T-cell (primary cell): ENCODE measurements around the gene TMOD4. TPM values are rescaled to one million over a fixed set of nuclear protein-coding genes. Genes with fewer than 3 reads are reported as not detected.
"Not testable (repeated sequence)": the region's sequence is repeated elsewhere in the genome, so short reads cannot be mapped to it uniquely, and the experiment has no call there.

Experiments
- ATAC-seq, 4 experiments: fragments of 200-7000 bp in 3 of 4; fragments of 150-1000 bp in 1 of 4; cut with Tn5 transposase; replicated peaks in 1 of 4; 1 replicate in 3 of 4; 2 replicates in 1 of 4; pipeline ENCODE4 v1.10.0; 2021; ENCODE audit warnings: moderate library complexity in 3 of 4, mild to moderate bottlenecking in 2 of 4, moderate number of reproducible peaks in 1 of 4
- CTCF ChIA-PET, 2 donors: fragments of 300-600 bp; sonication (Branson Sonifier 250); formaldehyde crosslinking; loops; one replicate each; lab custom pipeline; 2022; ENCODE audit warnings: antibody characterized with exemption in 2 of 2; lab: Charles Lee
- POLR2A ChIA-PET, 2 donors: fragments of 300-600 bp; sonication (Branson Sonifier 250); formaldehyde crosslinking; loops; one replicate each; lab custom pipeline; 2022; ENCODE audit warnings: antibody characterized with exemption in 2 of 2; lab: Charles Lee
- DNase-seq, 35 experiments: peaks; one replicate each; pipeline versions ENCODE4 v3.0.0 to v3.0.0-alpha.2; 2013 to 2023
- H3K27ac ChIP-seq: one replicate; pipeline ENCODE4 v1.5.1; 2013; ENCODE audit warnings: low read length
- H3K27me3 ChIP-seq, 2 experiments: replicated peaks in 1 of 2; 1 replicate in 1 of 2; 2 replicates in 1 of 2; pipeline versions ENCODE4 v1.6.1 to v1.7.0; 2013; ENCODE audit warnings: low read length in 1 of 2, mixed read lengths in 1 of 2; ENCODE audit not compliant: control insufficient read depth in 2 of 2, insufficient read depth in 2 of 2; ENCODE audit errors: extremely low read depth in 1 of 2
- H3K36me3 ChIP-seq, 2 donors: 1 replicate in 1 of 2; 2 replicates in 1 of 2; pipeline versions ENCODE4 v1.6.1 to v1.7.0; 2013; ENCODE audit warnings: low read length in 1 of 2; ENCODE audit not compliant: control insufficient read depth in 2 of 2, insufficient read depth in 1 of 2; ENCODE audit errors: extremely low read depth in 1 of 2
- H3K4me1 ChIP-seq, 2 experiments: 1 replicate in 1 of 2; 2 replicates in 1 of 2; pipeline versions ENCODE4 v1.6.1 to v1.7.0; 2013; ENCODE audit warnings: low read length in 2 of 2, mixed read lengths in 1 of 2; ENCODE audit not compliant: insufficient read depth in 2 of 2, control insufficient read depth in 1 of 2; ENCODE audit errors: extremely low read depth in 1 of 2
- H3K4me3 ChIP-seq, 2 donors: 1 replicate in 1 of 2; 2 replicates in 1 of 2; pipeline versions ENCODE4 v1.5.1 to v1.7.0; 2013; ENCODE audit warnings: mild to moderate bottlenecking in 2 of 2, low read length in 1 of 2, moderate library complexity in 1 of 2; ENCODE audit not compliant: control insufficient read depth in 1 of 2; ENCODE audit errors: extremely low read depth in 1 of 2
- H3K9me3 ChIP-seq: 2 replicates; pipeline ENCODE4 v1.7.0; 2013
- H3K27ac Mint-ChIP-seq, 2 donors: one replicate each; pipeline ENCODE4 v1.8.0; 2020 to 2021; ENCODE audit warnings: mild to moderate bottlenecking in 2 of 2, mixed read lengths in 2 of 2
- H3K27me3 Mint-ChIP-seq, 2 donors: one replicate each; pipeline ENCODE4 v1.8.0; 2021 to 2022; ENCODE audit warnings: mixed read lengths in 2 of 2
- H3K36me3 Mint-ChIP-seq: one replicate; pipeline ENCODE4 v1.8.0; 2021; ENCODE audit warnings: mixed read lengths
- H3K4me1 Mint-ChIP-seq, 3 donors: one replicate each; pipeline ENCODE4 v1.8.0; 2020 to 2022; ENCODE audit warnings: mixed read lengths in 3 of 3, mild to moderate bottlenecking in 1 of 3
- H3K4me3 Mint-ChIP-seq, 3 donors: one replicate each; pipeline ENCODE4 v1.8.0; 2020 to 2022; ENCODE audit warnings: mild to moderate bottlenecking in 3 of 3, mixed read lengths in 3 of 3, moderate library complexity in 3 of 3
- H3K9me3 Mint-ChIP-seq, 3 donors: one replicate each; pipeline ENCODE4 v1.8.0; 2020 to 2022; ENCODE audit warnings: mixed read lengths in 3 of 3
- WGBS: methylation state at CpG from one replicate; pipeline ENCODE4 v1.1.5; 2013; ENCODE audit warnings: missing lambda C conversion rate; ENCODE audit not compliant: insufficient coverage; 5-methylcytosine and 5-hydroxymethylcytosine counted together
- total RNA-seq, 35 experiments: library from RNA in 6 of 35; stranded (reverse) in 6 of 35; fragments of 120-200 nt in 1 of 35; gene quantifications; one replicate each; pipeline versions ENCODE4 v1.2.1 to v1.2.4 and lab custom pipeline; 2013 to 2026

The TMOD4 gene
- total RNA-seq, 5 donors from 2014 or later (not counting 1 experiment from before 2014, with no cell fraction given), result 1.9 to 6.2 (median 5.3) TPM

DNA sequence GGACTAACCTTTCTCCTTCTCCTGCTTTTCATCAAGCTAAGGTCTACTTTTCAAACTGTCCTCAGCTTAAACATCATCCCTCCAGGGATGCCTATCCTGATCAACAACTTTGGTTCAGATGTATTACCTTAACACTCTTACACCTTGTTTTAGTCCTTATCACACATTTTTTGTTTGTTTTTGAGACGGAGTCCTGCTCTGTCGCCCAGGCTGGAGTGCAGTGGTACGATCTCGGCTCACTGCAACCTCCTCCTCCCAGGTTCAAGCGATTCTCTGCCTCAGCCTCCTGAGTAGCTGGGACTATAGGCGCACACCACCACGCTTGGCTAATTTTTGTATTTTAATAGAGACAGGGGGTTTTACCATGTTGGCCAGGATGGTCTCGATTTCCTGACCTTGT lies 12.9 kb upstream of the TMOD4 start:
- Mint-ChIP-seq H3K4me1 (peaks cover 34 to 40% (median 37%) of the 10 kb centered on the region in 3 donors), H3K4me3 (peak overlapping the region; percentile 98 to 100 (median 99)), H3K36me3 (peaks cover 20% of the 10 kb centered on the region), H3K27ac (peak overlapping the region in 1 of 2 donors; percentile 19)
- DNase-seq, H3K9me3 Mint-ChIP-seq, H3K27ac ChIP-seq, H3K27me3 ChIP-seq, ATAC-seq, H3K4me3 ChIP-seq, H3K9me3 ChIP-seq, CTCF ChIA-PET, H3K27me3 Mint-ChIP-seq: not testable (repeated sequence)
- Histone ChIP-seq H3K4me1 (peaks cover 12 to 15% of the 10 kb centered on the region in 2 experiments), H3K36me3 (peaks cover 3 to 25% of the 10 kb centered on the region in 2 donors)
- 100% methylated on average over 2 of the region's 8 CpGs for WGBS
- POLR2A ChIA-PET, result interaction anchor here in 1 of 2 donors (0.6 kb wide), 1 partner anchor 156 kb away, joined by 4 read pairs; no protein-coding TSS in a partner anchor

GRCh38 chr1:151187205-151187604 lies 11.4 kb upstream of the TMOD4 start:
- Histone ChIP-seq H3K4me1 (peaks cover 12 to 15% of the 10 kb centered on the region in 2 experiments), H3K9me3 (no peaks in the 10 kb centered on the region), H3K27me3 (no peaks in the 10 kb centered on the region), H3K4me3 (no peak overlapping the region), H3K36me3 (peaks cover 3 to 38% of the 10 kb centered on the region in 2 donors), H3K27ac (no peak overlapping the region)
- CTCF ChIA-PET, result interaction anchor here in 1 of 2 donors (0.6 kb wide), 1 partner anchor 49 kb away, joined by 3 read pairs; no protein-coding TSS in a partner anchor
- Mint-ChIP-seq H3K27ac (no peak overlapping the region), H3K36me3 (peaks cover 28% of the 10 kb centered on the region), H3K4me3 (no peak overlapping the region), H3K4me1 (peaks cover 34 to 40% (median 37%) of the 10 kb centered on the region in 3 donors), H3K27me3 (no peaks in the 10 kb centered on the region), H3K9me3 (no peaks in the 10 kb centered on the region)
- POLR2A ChIA-PET, result interaction anchor here in 1 of 2 donors (0.5 kb wide), 1 partner anchor 10 kb away, joined by 3 read pairs; no protein-coding TSS in a partner anchor
- WGBS, result no CpG with 5 or more reads among the region's 1 CpG
- ATAC-seq (no peak), DNase-seq (no peak)

DNA sequence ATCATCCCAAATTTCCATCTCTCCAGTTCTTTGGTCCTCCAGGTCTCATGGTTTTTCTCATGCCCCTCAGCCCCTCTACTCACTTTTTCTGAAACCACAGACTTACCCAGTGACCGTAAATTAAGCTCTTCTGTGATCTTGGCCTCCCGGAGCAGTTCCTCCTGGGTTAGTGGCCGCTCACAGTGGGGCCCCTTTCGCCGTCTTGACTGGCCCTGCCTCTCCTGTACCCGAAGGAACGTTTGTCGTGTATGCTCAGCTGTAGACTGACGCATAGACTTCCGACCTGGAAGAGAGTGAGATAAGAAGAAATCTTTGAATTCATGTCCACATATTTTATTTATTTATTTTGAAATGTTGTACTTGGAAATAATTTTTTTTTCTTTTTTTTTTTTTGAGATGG lies 8.4 kb upstream of the TMOD4 start:
- POLR2A ChIA-PET, result interaction anchor here in 1 of 2 donors (0.6 kb wide), 1 partner anchor 133 kb away, joined by 6 read pairs; no protein-coding TSS in a partner anchor
- WGBS, result 100% methylated on average over 2 of the region's 10 CpGs
- Histone ChIP-seq H3K4me1 (peaks cover 7 to 8% of the 10 kb centered on the region in 2 experiments), H3K4me3 (no peak overlapping the region), H3K36me3 (peaks cover 8 to 55% of the 10 kb centered on the region in 2 donors), H3K27me3 (no peaks in the 10 kb centered on the region), H3K27ac (no peak overlapping the region), H3K9me3 (no peaks in the 10 kb centered on the region)
- DNase-seq (no peak), ATAC-seq (no peak)
- Mint-ChIP-seq H3K4me1 (peaks cover 17 to 23% (median 21%) of the 10 kb centered on the region in 3 donors), H3K4me3 (no peak overlapping the region), H3K36me3 (peaks cover 38% of the 10 kb centered on the region), H3K27ac (no peak overlapping the region), H3K9me3 (no peaks in the 10 kb centered on the region), H3K27me3 (no peaks in the 10 kb centered on the region)
- CTCF ChIA-PET, result no interaction called here

- CTCF ChIA-PET, result interaction anchor here (0.7 to 1.4 kb wide), 5 partner anchors 27 to 150 kb away, joined by 3 to 5 read pairs (median 3); no protein-coding TSS in a partner anchor
- Histone ChIP-seq H3K9me3 (no peaks in the 10 kb centered on the region), H3K27me3 (no peaks in the 10 kb centered on the region), H3K36me3 (peaks cover 18 to 67% of the 10 kb centered on the region in 2 donors), H3K4me1 (no peaks in the 10 kb centered on the region), H3K4me3 (no peak overlapping the region), H3K27ac (no peak overlapping the region)
- H3K27me3 Mint-ChIP-seq, result no peaks in the 10 kb centered on the region
- H3K9me3 Mint-ChIP-seq, result no peaks in the 10 kb centered on the region
- POLR2A ChIA-PET, result interaction anchor here in 1 of 2 donors (0.5 kb wide), 1 partner anchor 13 kb away, joined by 5 read pairs; the partner anchor contains the start of gene VPS72
- ATAC-seq, result no peak
- 96% methylated on average over 16 of the region's 17 CpGs for WGBS
- no peak overlapping the region for H3K4me3 Mint-ChIP-seq
- DNase-seq, result no peak
- peaks cover 0 to 10% (median 2%) of the 10 kb centered on the region in 3 donors for H3K4me1 Mint-ChIP-seq
- H3K27ac Mint-ChIP-seq, result peak overlapping the region in 1 of 2 donors; percentile 25
- H3K36me3 Mint-ChIP-seq, result peaks cover 53% of the 10 kb centered on the region
Measured at GRCh38 chr1:151176514-151177045, 799 bp upstream of the TMOD4 start.

DNA sequence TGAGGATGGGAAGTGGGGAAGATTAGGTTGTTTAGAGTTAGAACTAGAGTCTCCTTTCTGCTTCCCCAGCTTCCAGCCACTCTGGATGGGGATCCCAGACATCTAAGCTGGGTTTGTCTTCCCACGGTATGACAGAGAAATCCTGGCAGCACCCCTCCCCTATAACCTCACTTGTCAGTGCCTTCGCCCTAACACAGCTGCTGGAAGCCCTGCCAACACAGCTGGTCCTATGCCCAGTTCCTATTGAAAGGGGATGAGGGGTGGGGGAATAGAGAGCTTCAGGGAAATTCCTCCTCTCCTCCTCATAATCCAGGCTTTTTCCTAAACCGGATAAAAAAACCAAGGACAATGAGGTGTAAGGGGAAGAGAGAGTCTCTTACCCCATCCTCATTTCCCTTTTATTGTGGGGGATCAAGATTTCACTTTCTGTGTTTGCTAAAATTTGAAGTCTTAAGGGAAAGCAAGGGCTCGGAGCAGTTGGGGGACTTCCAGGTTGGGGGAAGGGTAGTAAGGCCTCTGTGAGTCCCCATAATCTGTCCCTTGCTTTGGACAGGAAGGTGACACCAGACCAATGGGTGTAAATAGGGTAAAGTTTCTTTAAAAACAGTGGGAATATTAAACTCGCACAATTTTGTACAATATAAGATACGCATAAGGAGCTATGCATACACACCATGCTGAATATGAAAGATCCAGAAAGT lies 590 bp downstream of the TMOD4 start:
- H3K4me1 Mint-ChIP-seq, result peaks cover 0 to 10% (median 2%) of the 10 kb centered on the region in 3 donors
- ChIA-PET CTCF (no interaction called here), POLR2A (interaction anchor here in 1 of 2 donors (0.5 kb wide), 1 partner anchor 54 kb away, joined by 3 read pairs; no protein-coding TSS in a partner anchor)
- H3K9me3 Mint-ChIP-seq, result no peaks in the 10 kb centered on the region
- Histone ChIP-seq H3K27ac (no peak overlapping the region), H3K27me3 (no peaks in the 10 kb centered on the region), H3K4me3 (no peak overlapping the region), H3K4me1 (no peaks in the 10 kb centered on the region), H3K9me3 (no peaks in the 10 kb centered on the region), H3K36me3 (peaks cover 13 to 72% of the 10 kb centered on the region in 2 donors)
- H3K27ac Mint-ChIP-seq, result peak overlapping the region in 1 of 2 donors; percentile 48
- H3K4me3 Mint-ChIP-seq, result no peak overlapping the region
- ATAC-seq (no peak), DNase-seq (no peak)
- H3K27me3 Mint-ChIP-seq, result no peaks in the 10 kb centered on the region
- peaks cover 52% of the 10 kb centered on the region for H3K36me3 Mint-ChIP-seq
- 100% methylated on average over 1 of the region's 6 CpGs for WGBS

GRCh38 chr1:151171190-151171589 lies 4.6 kb downstream of the TMOD4 start:
- no peak overlapping the region for H3K4me3 ChIP-seq
- Mint-ChIP-seq H3K4me3 (no peak overlapping the region), H3K27me3 (no peaks in the 10 kb centered on the region), H3K36me3 (peaks cover 49% of the 10 kb centered on the region), H3K4me1 (peaks cover 14 to 19% (median 16%) of the 10 kb centered on the region in 3 donors), H3K9me3 (no peaks in the 10 kb centered on the region), H3K27ac (peak overlapping the region in 1 of 2 donors; percentile 1)
- H3K36me3 ChIP-seq, result peaks cover 7 to 69% of the 10 kb centered on the region in 2 donors
- no peaks in the 10 kb centered on the region for H3K9me3 ChIP-seq
- CTCF ChIA-PET, result no interaction called here
- peaks cover 5 to 13% of the 10 kb centered on the region in 2 experiments for H3K4me1 ChIP-seq
- ATAC-seq, result no peak
- 71% methylated on average over 1 of the region's 5 CpGs for WGBS
- no peaks in the 10 kb centered on the region for H3K27me3 ChIP-seq
- no peak overlapping the region for H3K27ac ChIP-seq
- DNase-seq, result no peak
- POLR2A ChIA-PET, result no interaction called here
